ENCODE results near the gene UQCRH.
"Not testable (repeated sequence)": the region's sequence is repeated elsewhere in the genome, so short reads cannot be mapped to it uniquely, and the experiment has no call there.

Gene UQCRH

GRCh38 chr1:46333300-46334029, 30.0 kb downstream of the UQCRH start:
- DNase-seq (ENCODE audit: low spot score): peak; percentile 42

GRCh38 chr1:46334030-46334384, 30.5 kb downstream of the UQCRH start:
- DNase-seq (ENCODE audit: low spot score): no peak

DNA sequence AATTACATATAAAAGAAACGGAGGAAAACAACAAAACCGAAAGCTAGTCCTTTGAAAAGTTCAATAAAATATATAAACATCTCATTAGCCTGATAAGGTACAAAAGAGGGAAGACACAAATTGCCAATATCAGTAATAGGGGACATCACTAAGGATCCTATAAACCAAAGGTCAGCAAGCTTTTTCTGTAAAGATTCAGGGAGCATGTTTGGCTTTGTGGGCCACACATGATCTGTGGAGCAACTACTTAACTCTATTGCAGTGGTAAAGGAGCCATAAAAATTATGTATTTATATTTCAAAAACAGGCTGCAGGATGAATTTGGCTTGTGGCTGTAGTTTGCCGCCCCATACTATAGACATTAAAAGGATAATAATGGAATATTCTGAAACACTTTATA, 31.6 kb downstream of the UQCRH start:
- no peak for DNase-seq (ENCODE audit: low spot score)

- not testable (repeated sequence) for DNase-seq (ENCODE audit: low spot score)
Observed at GRCh38 chr1:46337409-46337808, 33.9 kb downstream of the UQCRH start.

GRCh38 chr1:46340404-46341221, 37.1 kb downstream of the UQCRH start, which contains the start of gene NSUN4:
NSUN4 (plus strand) TSS chr1:46340807; CDS start chr1:46340827, 20 bp downstream.
- DNase-seq (ENCODE audit: low spot score): peak; percentile 94

DNA sequence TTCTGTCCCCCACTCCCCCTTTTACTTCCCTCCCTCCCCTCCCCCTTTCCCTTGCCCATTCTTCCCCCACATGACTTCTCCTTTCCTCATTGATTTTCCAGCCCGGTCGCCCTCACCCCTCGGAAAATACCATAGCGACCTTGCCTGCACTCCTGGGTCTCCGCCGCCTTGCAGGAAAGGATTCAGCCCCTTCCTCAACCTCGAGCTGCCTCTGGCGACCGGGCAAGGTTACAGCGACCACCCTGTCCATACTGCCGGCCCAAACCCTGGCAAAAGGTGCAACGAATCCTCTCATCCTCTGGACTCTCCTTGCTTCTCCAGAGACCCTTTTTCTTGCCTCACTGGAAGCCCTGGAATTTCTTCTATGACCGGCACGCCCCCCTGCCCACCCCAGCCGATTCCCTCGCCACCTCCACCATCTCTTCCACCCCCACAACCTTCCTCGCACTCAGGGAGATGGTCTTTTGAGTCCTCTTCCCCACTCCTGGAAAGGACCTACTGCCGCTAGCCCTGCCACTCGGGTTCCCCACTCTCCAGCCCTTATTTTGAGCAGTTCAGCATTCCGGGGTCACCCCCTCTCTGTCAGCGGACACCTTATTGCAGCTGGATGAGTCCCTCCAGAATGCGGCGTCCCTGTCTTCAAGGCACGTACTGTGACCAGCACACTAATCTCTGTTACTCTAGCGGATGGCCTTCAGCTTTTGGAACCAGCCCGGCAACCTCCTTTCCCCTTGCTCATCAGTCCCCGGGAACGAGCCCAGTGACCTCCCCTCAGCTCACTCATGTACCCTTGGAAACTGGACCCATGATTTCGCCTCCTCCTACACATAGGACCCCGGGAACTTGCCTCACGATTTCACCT, 38.0 kb downstream of the UQCRH start:
- no peak for DNase-seq (ENCODE audit: low spot score)

DNA sequence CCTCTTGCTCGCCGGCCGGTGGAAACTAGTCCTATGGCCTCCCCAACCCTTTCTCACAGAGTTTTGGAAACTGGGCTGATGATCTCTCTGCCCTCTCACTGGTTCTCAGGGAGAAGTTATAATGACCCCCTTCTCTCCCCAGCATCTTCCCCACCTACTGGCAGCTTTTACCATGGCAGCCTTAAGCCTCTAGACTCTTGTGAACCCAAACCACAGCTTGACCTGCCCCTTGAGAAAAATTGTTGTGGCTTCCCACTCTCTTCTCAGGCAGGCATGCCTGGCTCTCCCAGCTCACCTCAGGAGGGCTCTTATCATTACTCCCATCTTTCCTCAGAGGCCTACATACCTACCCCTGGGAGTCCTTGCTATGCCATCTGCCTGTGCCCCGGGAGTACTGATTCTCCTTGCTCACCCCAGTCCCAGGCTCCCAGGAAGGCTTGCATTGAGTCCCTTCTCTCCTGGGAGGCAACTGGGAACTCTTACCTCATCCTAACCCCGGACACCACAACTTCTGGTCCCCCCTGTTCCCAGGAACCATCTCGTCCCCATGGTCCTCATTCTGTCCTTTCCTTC, 38.7 kb downstream of the UQCRH start:
- peak; percentile 13 for DNase-seq (ENCODE audit: low spot score)

GRCh38 chr1:46342677-46343350, 39.3 kb downstream of the UQCRH start:
- no peak for DNase-seq (ENCODE audit: low spot score)

DNA sequence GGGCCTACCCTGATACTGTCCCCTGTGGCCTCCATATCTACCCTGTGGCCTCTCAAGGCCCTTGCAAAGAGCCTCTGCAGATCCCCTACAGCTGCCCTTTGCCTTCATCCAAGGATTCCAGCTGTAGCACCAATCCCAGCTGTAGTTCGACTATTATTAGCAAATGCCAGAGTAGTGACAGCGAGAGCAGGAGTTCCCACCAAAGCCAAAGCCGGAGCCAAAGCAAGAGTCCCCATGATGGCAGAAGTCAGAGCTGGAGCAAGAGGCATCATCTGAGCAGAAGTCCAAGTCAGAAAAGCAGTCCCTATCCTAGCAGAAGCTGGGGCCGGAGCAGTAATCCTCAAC, 39.8 kb downstream of the UQCRH start:
- no peak for DNase-seq (ENCODE audit: low spot score)

- no peak for DNase-seq (ENCODE audit: low spot score)
Observed at GRCh38 chr1:46343705-46344104, 40.2 kb downstream of the UQCRH start.

GRCh38 chr1:46344481-46344880, 41.0 kb downstream of the UQCRH start:
- DNase-seq (ENCODE audit: low spot score): no peak

- DNase-seq (ENCODE audit: low spot score): no peak
Observed at GRCh38 chr1:46345281-46345680, 41.8 kb downstream of the UQCRH start.

- DNase-seq (ENCODE audit: low spot score): no peak
Observed at GRCh38 chr1:46352363-46352762, 48.9 kb downstream of the UQCRH start.

DNA sequence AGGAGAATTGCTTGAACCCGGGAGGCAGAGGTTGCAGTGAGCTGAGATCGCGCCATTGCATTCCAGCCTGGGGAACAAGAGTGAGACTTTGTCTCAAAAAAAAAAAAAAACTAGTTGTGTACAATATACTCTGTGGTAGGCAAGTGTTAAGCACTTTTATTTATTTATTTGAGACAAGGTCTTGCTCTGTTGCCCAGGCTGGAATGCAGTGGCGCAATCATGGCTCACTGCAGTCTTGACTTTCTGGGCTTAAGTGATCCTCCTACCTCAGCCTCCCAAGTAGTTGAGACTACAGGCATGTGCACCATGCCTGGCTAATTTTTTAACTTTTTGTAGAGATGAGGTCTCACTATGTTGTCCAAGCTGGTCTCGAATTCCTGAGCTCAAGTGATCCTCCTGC, 52.4 kb downstream of the UQCRH start:
- DNase-seq (ENCODE audit: low spot score): not testable (repeated sequence)

GRCh38 chr1:46362158-46362557, 58.7 kb downstream of the UQCRH start:
- no peak for DNase-seq (ENCODE audit: low spot score)

DNA sequence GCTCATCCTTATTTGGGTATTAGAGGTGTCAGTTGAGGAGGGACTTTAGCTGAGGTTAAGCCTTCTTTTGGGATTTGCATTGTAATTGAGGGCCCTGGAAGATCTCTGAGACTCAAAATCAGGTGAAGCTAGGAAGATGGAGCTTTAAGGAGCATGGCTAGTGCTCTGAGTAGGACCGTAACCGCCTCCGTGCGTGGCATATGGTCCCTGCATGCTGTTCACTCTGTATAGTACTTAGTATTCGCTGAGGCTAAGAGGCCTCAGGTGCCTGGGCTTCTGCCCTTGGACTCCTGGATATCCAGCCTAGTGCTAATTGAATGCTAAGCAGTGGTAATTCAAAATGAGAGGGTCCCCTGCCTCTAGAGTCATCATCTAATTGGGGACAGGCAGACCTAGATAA, 59.6 kb downstream of the UQCRH start:
- no peak for DNase-seq (ENCODE audit: low spot score)

DNA sequence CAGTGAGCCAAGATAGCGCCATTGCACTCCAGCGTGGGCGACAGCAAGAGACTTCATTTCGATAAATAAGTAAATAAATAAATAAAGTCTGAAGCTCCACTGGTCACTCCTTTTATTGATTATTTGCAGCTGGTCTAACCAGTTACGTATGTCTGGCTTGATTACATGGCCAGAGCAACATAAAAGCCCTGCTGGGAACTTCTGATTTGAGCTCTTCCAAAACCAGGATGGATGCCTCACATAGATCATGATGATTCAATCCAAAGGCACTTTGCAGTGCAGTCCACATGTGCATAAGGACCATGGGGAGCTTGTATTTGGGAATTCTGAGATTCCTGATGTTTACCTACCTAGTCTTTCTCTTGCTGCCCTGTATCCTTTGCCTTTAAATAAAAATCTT, 61.1 kb downstream of the UQCRH start:
- DNase-seq (ENCODE audit: low spot score): no peak

- not testable (repeated sequence) for DNase-seq (ENCODE audit: low spot score)
Observed at GRCh38 chr1:46365796-46366195, 62.3 kb downstream of the UQCRH start.

Data from SW480 (cell line).